Measurements from ENCODE around the gene TEKTIP1. TPM values are rescaled to one million over a fixed set of nuclear protein-coding genes. Genes with fewer than 3 reads are reported as not detected.

TEKTIP1 gene
- total and polyA plus RNA-seq, 5 experiments from 2014 or later = 0.45 to 12.5 (median 8.8) TPM; not detected in 2

GRCh38 chr19:3537101-3537437 lies 1.9 kb upstream of the TEKTIP1 start:
- POLR2A ChIA-PET = interaction anchor here (1.2 kb wide), 2 partner anchors 11 to 20 kb away, joined by 3 to 4 read pairs; no protein-coding TSS in a partner anchor
- ATAC-seq = no peak

GRCh38 chr19:3537438-3538240 lies 1.3 kb upstream of the TEKTIP1 start:
- Mint-ChIP-seq H3K27ac (peak overlapping the region in 3 of 10 donors; percentile 10 to 34 (median 14)), H3K36me3 (peaks cover 0 to 38% (median 9%) of the 10 kb centered on the region in 3 donors)
- POLR2A ChIA-PET = interaction anchor here (1.2 kb wide), 2 partner anchors 11 to 19 kb away, joined by 3 to 4 read pairs; no protein-coding TSS in a partner anchor

More at GRCh38 chr19:3537101-3537437, 1.9 kb upstream of the TEKTIP1 start:
- no peak for DNase-seq
- H3K27me3 Mint-ChIP-seq = no peaks in the 10 kb centered on the region
- peaks cover 0 to 43% (median 9%) of the 10 kb centered on the region in 3 donors for H3K36me3 Mint-ChIP-seq
- H3K27ac Mint-ChIP-seq = peak overlapping the region in 1 of 10 donors; percentile 34
- H3K4me1 Mint-ChIP-seq = peaks cover 0 to 2% (median 0%) of the 10 kb centered on the region in 4 donors
- no peak overlapping the region for H3K4me3 Mint-ChIP-seq
- peaks cover 0 to 3% (median 0%) of the 10 kb centered on the region in 9 donors for H3K9me3 Mint-ChIP-seq

GRCh38 chr19:3538258-3538929 lies 580 bp upstream of the TEKTIP1 start:
- peaks cover 0 to 3% (median 0%) of the 10 kb centered on the region in 9 donors for H3K9me3 Mint-ChIP-seq
- ATAC-seq (no peak), DNase-seq (no peak)
- H3K27ac Mint-ChIP-seq = peak overlapping the region in 1 of 10 donors; percentile 10
- POLR2A ChIA-PET = interaction anchor here (1.2 kb wide), 1 partner anchor 12 kb away, joined by 4 read pairs; no protein-coding TSS in a partner anchor
- H3K36me3 Mint-ChIP-seq = peaks cover 0 to 33% (median 8%) of the 10 kb centered on the region in 3 donors
- H3K27me3 Mint-ChIP-seq = no peaks in the 10 kb centered on the region
- H3K4me1 Mint-ChIP-seq = peaks cover 0 to 2% (median 0%) of the 10 kb centered on the region in 4 donors
- H3K4me3 Mint-ChIP-seq = no peak overlapping the region

More at GRCh38 chr19:3537438-3538240, 1.3 kb upstream of the TEKTIP1 start:
- Mint-ChIP-seq H3K4me1 (peaks cover 0 to 2% (median 0%) of the 10 kb centered on the region in 4 donors), H3K4me3 (no peak overlapping the region), H3K27me3 (no peaks in the 10 kb centered on the region), H3K9me3 (peaks cover 0 to 3% (median 0%) of the 10 kb centered on the region in 9 donors)
- no peak for DNase-seq
- ATAC-seq = peak in 1 of 2 donors; percentile 9

GRCh38 chr19:3539756-3540118 lies 763 bp downstream of the TEKTIP1 start:
- no peak overlapping the region for H3K4me3 Mint-ChIP-seq
- POLR2A ChIA-PET = interaction anchor here (1.4 kb wide), 2 partner anchors 12 to 17 kb away, joined by 3 to 6 read pairs; partner anchors contain the start of gene MFSD12
- peaks cover 0 to 21% (median 6%) of the 10 kb centered on the region in 3 donors for H3K36me3 Mint-ChIP-seq
- H3K27me3 Mint-ChIP-seq = no peaks in the 10 kb centered on the region
- H3K4me1 Mint-ChIP-seq = peaks cover 0 to 2% (median under 1%) of the 10 kb centered on the region in 4 donors
- H3K27ac Mint-ChIP-seq = peak overlapping the region in 1 of 10 donors; percentile 40
- ATAC-seq (no peak), DNase-seq (no peak)
- H3K9me3 Mint-ChIP-seq = peaks cover 0 to 3% (median 0%) of the 10 kb centered on the region in 9 donors

GRCh38 chr19:3543150-3544057 lies 4.4 kb downstream of the TEKTIP1 start:
- DNase-seq = no peak
- H3K27me3 Mint-ChIP-seq = no peaks in the 10 kb centered on the region
- no peak overlapping the region for H3K4me3 Mint-ChIP-seq
- peaks cover 0 to 3% (median 0%) of the 10 kb centered on the region in 9 donors for H3K9me3 Mint-ChIP-seq
- no peak for ATAC-seq
- peaks cover 0 to 18% (median 6%) of the 10 kb centered on the region in 3 donors for H3K36me3 Mint-ChIP-seq
- peak overlapping the region in 1 of 10 donors; percentile 80 for H3K27ac Mint-ChIP-seq
- POLR2A ChIA-PET = no interaction called here
- peaks cover 7 to 12% (median 10%) of the 10 kb centered on the region in 4 donors for H3K4me1 Mint-ChIP-seq

GRCh38 chr19:3544058-3544376 lies 5.0 kb downstream of the TEKTIP1 start:
- no peak overlapping the region for H3K27ac Mint-ChIP-seq
- POLR2A ChIA-PET = interaction anchor here (2.9 kb wide), 1 partner anchor 12 kb away, joined by 30 read pairs; the partner anchor contains the start of gene MFSD12
- H3K4me3 Mint-ChIP-seq = no peak overlapping the region
- peaks cover 0 to 20% (median 6%) of the 10 kb centered on the region in 3 donors for H3K36me3 Mint-ChIP-seq
- no peak for DNase-seq
- ATAC-seq = no peak
- H3K9me3 Mint-ChIP-seq = peaks cover 0 to 3% (median 0%) of the 10 kb centered on the region in 9 donors
- peaks cover 7 to 16% (median 12%) of the 10 kb centered on the region in 4 donors for H3K4me1 Mint-ChIP-seq
- H3K27me3 Mint-ChIP-seq = no peaks in the 10 kb centered on the region

GRCh38 chr19:3544742-3545668 lies 6.0 kb downstream of the TEKTIP1 start:
- ATAC-seq = peak; percentile 67 to 75
- POLR2A ChIA-PET = interaction anchor here (0.5 to 2.9 kb wide), 7 partner anchors 11 to 241 kb away, joined by 3 to 30 read pairs (median 5); partner anchors contain the start of genes GIPC3, HMG20B and MFSD12
- H3K36me3 Mint-ChIP-seq = peaks cover 0 to 21% (median 0%) of the 10 kb centered on the region in 3 donors
- peak; percentile 52 to 87 (median 74) for DNase-seq
- H3K4me1 Mint-ChIP-seq = peaks cover 7 to 21% (median 15%) of the 10 kb centered on the region in 4 donors
- no peaks in the 10 kb centered on the region for H3K9me3 Mint-ChIP-seq
- no peak overlapping the region for H3K4me3 Mint-ChIP-seq
- peak overlapping the region; percentile 43 to 84 (median 77) for H3K27ac Mint-ChIP-seq
- H3K27me3 Mint-ChIP-seq = no peaks in the 10 kb centered on the region

- H3K4me3 Mint-ChIP-seq = no peak overlapping the region
- ATAC-seq (no peak), DNase-seq (no peak)
- peaks cover 7 to 21% (median 15%) of the 10 kb centered on the region in 4 donors for H3K4me1 Mint-ChIP-seq
- peaks cover 0 to 21% (median 0%) of the 10 kb centered on the region in 3 donors for H3K36me3 Mint-ChIP-seq
- no peaks in the 10 kb centered on the region for H3K27me3 Mint-ChIP-seq
- no peaks in the 10 kb centered on the region for H3K9me3 Mint-ChIP-seq
- POLR2A ChIA-PET = interaction anchor here (0.5 to 2.9 kb wide), 7 partner anchors 10 to 242 kb away, joined by 3 to 30 read pairs (median 5); partner anchors contain the start of genes GIPC3, HMG20B and MFSD12
- H3K27ac Mint-ChIP-seq = peak overlapping the region in 5 of 10 donors; percentile 25 to 83 (median 76)
Measured at GRCh38 chr19:3545669-3546034, 6.7 kb downstream of the TEKTIP1 start.

GRCh38 chr19:3546119-3546518 lies 7.1 kb downstream of the TEKTIP1 start:
- H3K36me3 Mint-ChIP-seq = peaks cover 0 to 24% (median 0%) of the 10 kb centered on the region in 3 donors
- POLR2A ChIA-PET = interaction anchor here (0.5 to 2.9 kb wide), 5 partner anchors 10 to 242 kb away, joined by 3 to 30 read pairs (median 5); partner anchors contain the start of genes GIPC3 and MFSD12
- no peak for ATAC-seq
- H3K4me3 Mint-ChIP-seq = no peak overlapping the region
- no peaks in the 10 kb centered on the region for H3K9me3 Mint-ChIP-seq
- peak overlapping the region in 2 of 10 donors; percentile 33 to 76 for H3K27ac Mint-ChIP-seq
- peaks cover 10 to 23% (median 20%) of the 10 kb centered on the region in 4 donors for H3K4me1 Mint-ChIP-seq
- no peak for DNase-seq
- H3K27me3 Mint-ChIP-seq = no peaks in the 10 kb centered on the region

- POLR2A ChIA-PET = no interaction called here
- peak overlapping the region in 4 of 10 donors; percentile 15 to 67 (median 40) for H3K27ac Mint-ChIP-seq
- H3K9me3 Mint-ChIP-seq = no peaks in the 10 kb centered on the region
- no peak overlapping the region for H3K4me3 Mint-ChIP-seq
- peak; percentile 13 to 33 for ATAC-seq
- peaks cover 0 to 24% (median 0%) of the 10 kb centered on the region in 3 donors for H3K36me3 Mint-ChIP-seq
- H3K4me1 Mint-ChIP-seq = peaks cover 15 to 28% (median 26%) of the 10 kb centered on the region in 4 donors
- DNase-seq = peak in 1 of 10 donors; percentile 26
- no peaks in the 10 kb centered on the region for H3K27me3 Mint-ChIP-seq
Measured at GRCh38 chr19:3547301-3547731, 8.3 kb downstream of the TEKTIP1 start.
